Aorta (tissue), 5 donors: ENCODE results near the gene TMEM95. TPM values are rescaled to one million over a fixed set of nuclear protein-coding genes. Genes with fewer than 3 reads are reported as not detected.

Experiments
- ATAC-seq: fragments of 200-7000 bp; cut with Tn5 transposase; one replicate; pipeline ENCODE4 v1.9.1; 2022; ENCODE audit warnings: moderate library complexity; ENCODE audit not compliant: low FRiP score
- DNase-seq, 2 donors: peaks; one replicate each; pipeline ENCODE4 v3.0.0-alpha.2; 2020
- H3K27ac ChIP-seq, 2 donors: one replicate each; pipeline ENCODE4 v1.5.1; 2013; ENCODE audit warnings: low read length in 2 of 2, mild to moderate bottlenecking in 2 of 2, moderate library complexity in 2 of 2, control low read depth in 1 of 2, inconsistent platforms in 1 of 2, low read depth in 1 of 2
- H3K27me3 ChIP-seq, 2 donors: one replicate each; pipeline ENCODE4 v1.6.1; 2013; ENCODE audit warnings: control low read depth in 1 of 2, low read length in 1 of 2, mild to moderate bottlenecking in 1 of 2, moderate library complexity in 1 of 2; ENCODE audit not compliant: insufficient read depth in 2 of 2, control insufficient read depth in 1 of 2
- H3K36me3 ChIP-seq, 2 donors: one replicate each; pipeline ENCODE4 v1.6.1; 2013; ENCODE audit warnings: control low read depth in 1 of 2, low read length in 1 of 2, mild to moderate bottlenecking in 1 of 2; ENCODE audit not compliant: insufficient read depth in 2 of 2, control insufficient read depth in 1 of 2
- H3K4me1 ChIP-seq, 2 donors: one replicate each; pipeline ENCODE4 v1.6.1; 2013; ENCODE audit warnings: low read length in 2 of 2, control low read depth in 1 of 2, mild to moderate bottlenecking in 1 of 2, moderate library complexity in 1 of 2; ENCODE audit not compliant: insufficient read depth in 2 of 2, control insufficient read depth in 1 of 2
- H3K4me3 ChIP-seq, 2 donors: one replicate each; pipeline ENCODE4 v1.5.1; 2013; ENCODE audit warnings: low read length in 2 of 2, control low read depth in 1 of 2, mild to moderate bottlenecking in 1 of 2
- H3K9me3 ChIP-seq: one replicate; pipeline ENCODE4 v1.6.1; 2013; ENCODE audit warnings: mild to moderate bottlenecking, low read length; ENCODE audit not compliant: control insufficient read depth
- WGBS, 2 donors: extraction: QIAGEN DNeasy Blood & Tissue Kit; methylation state at CpG; one replicate each; pipeline ENCODE4 v1.1.7; 2013; 5-methylcytosine and 5-hydroxymethylcytosine counted together
- intact Hi-C, 2 donors: fragments of 100-400 bp; cut with DNase I; formaldehyde crosslinking; loops; one replicate each; pipeline versions ENCODE4 v1.14.2 to v1.15.0; 2022
- polyA plus RNA-seq, 2 donors: library from polyadenylated mRNA; stranded (reverse); fragments of 200-250 nt; gene quantifications; one replicate each; pipeline ENCODE4 v1.2.3, GENCODE V29; 2013
- total RNA-seq, 2 donors: library from RNA; stranded (reverse); fragmentation: NEBNext Ultra II Directional; extraction: Animal tissue kit (Norgen Biotek cat#: 25700); gene quantifications; one replicate each; pipeline ENCODE4 v1.2.1, GENCODE V29; 2021
- donor health status: healthy with polysubstance abuse.
- donor health status: Bipolar disorder and iron deficiency.
- donor health status: DM: no; HTN: no; CAD: no.
- donor health status: DM: no; HTN: no; CAD: no.
- donor health status: DM: yes; HTN: yes; CAD: no.

TMEM95 gene
- total and polyA plus RNA-seq, 4 donors: not detected

DNA sequence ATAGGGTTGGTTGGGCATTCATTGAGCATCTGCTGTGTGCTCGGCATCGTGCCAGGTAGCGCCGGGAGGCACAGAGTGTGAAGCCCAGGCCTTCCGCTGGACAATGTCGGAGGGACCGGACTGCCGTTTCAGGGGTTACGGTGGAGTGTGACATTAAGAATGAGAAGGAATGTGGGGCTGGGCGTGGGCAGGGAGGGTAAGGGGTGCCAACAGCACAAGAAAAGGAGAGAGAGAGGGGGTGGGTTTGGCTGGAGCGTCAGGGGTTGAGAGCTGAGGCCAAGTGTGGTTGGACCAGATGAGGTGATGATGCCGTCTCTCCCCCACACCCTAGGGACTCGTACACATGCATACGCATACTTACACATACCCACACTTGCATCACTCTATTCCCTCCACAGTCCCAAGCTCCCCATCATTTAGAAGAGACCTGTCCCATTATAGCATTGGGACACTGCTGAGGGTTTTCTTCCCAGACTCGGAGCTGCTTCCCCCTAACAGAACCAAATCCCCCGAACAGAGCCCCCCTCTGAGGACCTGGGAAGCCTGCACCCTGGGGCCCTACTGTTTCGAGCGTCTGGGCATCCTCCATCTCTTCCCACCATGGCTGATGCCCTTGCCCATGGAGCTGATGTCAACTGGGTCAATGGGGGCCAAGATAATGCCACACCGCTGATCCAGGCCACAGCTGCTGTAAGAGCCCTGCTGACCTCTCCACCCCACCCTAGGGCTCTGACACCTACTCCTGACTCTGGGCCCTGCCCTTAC is 6.3 kb upstream of the TMEM95 start:
- no peaks in the 10 kb centered on the region for H3K27me3 ChIP-seq
- no peak overlapping the region for H3K27ac ChIP-seq
- no peaks in the 10 kb centered on the region for H3K36me3 ChIP-seq
- no peaks in the 10 kb centered on the region for H3K9me3 ChIP-seq
- ATAC-seq (no peak), DNase-seq (no peak)
- intact Hi-C loops: loop anchor here (2.0 to 5.0 kb wide), 2 partner anchors 18 to 66 kb away; partner anchors contain the start of gene SLC2A4 (in 1 of the 2)
- 53 to 58% methylated on average over 19 of the region's 19 CpGs for WGBS, 2 donors
- no peak overlapping the region for H3K4me3 ChIP-seq
- H3K4me1 ChIP-seq: peaks cover 0 to 7% of the 10 kb centered on the region in 2 donors

DNA sequence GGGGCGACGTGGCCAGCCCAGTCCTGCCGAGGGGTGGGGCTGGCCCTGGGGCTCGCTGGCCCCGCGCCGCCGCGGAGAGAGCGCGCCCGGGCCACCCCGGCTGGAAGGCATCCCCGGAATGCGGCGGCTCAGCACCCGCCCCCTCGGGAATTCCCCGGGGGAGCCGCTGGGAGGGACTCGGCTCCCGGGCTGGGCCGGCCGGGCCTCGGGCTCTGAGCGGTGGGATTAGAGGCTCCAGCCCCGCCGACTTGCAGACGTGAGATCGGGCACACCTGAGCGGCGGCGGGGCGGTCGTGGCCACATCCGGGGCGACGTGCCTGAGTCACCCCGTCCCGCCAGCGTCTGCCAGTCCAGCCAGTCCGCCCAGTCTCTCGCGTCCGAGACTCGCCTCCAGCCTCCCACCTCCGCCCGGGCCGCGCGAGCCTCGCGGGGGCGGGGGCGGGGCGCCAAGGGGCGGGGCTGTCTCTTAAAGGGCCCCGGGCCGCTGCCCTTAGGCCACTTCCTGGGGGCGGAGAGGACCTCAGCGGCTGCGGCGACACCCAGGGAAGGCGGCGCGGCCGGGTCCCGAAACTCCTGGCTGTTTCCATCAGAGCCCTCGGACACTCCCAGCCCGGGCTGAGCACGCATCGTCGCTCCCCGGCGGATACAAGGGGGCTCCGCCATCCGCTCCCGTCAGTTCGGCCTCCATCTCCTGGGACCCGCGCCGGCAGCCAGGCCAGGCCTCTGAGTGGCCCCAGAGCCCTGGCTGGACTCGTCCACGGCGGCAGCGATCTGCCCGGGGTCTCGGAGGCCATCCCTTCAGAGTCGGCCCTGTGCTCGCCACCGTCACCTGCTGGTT is 3.1 kb upstream of the TMEM95 start, which contains the start of gene KCTD11:
KCTD11 (plus strand) TSS at position 498 of the 838 bp plus-strand sequence.
- ATAC-seq (peak; percentile 85), DNase-seq (peak; percentile 95 to 97)
- intact Hi-C loops: loop anchor here (1.0 to 10.0 kb wide), 5 partner anchors 23 to 213 kb away; partner anchors contain the start of genes FGF11 (in 1 of the 2), NEURL4 (in 1 of the 2), SENP3 (in 1 of the 2) and TMEM102 (in 1 of the 2)
- H3K27me3 ChIP-seq: no peaks in the 10 kb centered on the region
- H3K9me3 ChIP-seq: no peaks in the 10 kb centered on the region
- 0 to 2% methylated on average over 56 to 91 of the region's 91 CpGs for WGBS, 2 donors
- H3K27ac ChIP-seq: peak within 1 kb of the TSS; percentile 87 to 95
- H3K4me1 ChIP-seq: peaks cover 0 to 7% of the 10 kb centered on the region in 2 donors
- no peaks in the 10 kb centered on the region for H3K36me3 ChIP-seq
- peak within 1 kb of the TSS; percentile 60 to 84 for H3K4me3 ChIP-seq

DNA sequence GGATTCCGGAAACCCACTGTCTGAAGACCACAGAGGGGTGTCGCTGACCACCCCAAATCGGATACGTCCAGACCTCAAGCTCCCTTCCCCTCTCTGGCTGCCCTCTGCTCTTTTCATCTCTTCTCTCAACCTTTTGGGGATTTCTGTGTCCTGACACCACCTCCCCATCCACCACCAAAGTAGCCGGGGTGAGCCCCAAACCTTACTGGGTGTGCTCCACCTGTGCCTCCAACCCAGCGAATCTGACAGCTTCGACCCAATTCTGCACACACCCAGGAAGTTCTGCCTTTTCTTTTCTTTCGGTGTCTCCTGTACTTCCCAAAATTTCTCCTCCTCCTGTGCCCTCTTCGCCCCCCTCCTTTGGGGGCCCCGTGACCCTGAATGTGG is 2.5 kb upstream of the TMEM95 start:
- ATAC-seq: no peak
- WGBS, 2 donors: 18 to 21% methylated on average over 10 of the region's 10 CpGs
- no peak for DNase-seq
- intact Hi-C loops: loop anchor here (1.0 to 10.0 kb wide), 5 partner anchors 23 to 212 kb away; partner anchors contain the start of genes FGF11 (in 1 of the 2), NEURL4 (in 1 of the 2), SENP3 (in 1 of the 2) and TMEM102 (in 1 of the 2)
- H3K9me3 ChIP-seq: no peaks in the 10 kb centered on the region
- peak overlapping the region in 1 of 2 donors; percentile 90 for H3K27ac ChIP-seq
- H3K36me3 ChIP-seq: no peaks in the 10 kb centered on the region
- H3K27me3 ChIP-seq: no peaks in the 10 kb centered on the region
- H3K4me1 ChIP-seq: peaks cover 0 to 7% of the 10 kb centered on the region in 2 donors
- peak overlapping the region; percentile 22 to 84 for H3K4me3 ChIP-seq

DNA sequence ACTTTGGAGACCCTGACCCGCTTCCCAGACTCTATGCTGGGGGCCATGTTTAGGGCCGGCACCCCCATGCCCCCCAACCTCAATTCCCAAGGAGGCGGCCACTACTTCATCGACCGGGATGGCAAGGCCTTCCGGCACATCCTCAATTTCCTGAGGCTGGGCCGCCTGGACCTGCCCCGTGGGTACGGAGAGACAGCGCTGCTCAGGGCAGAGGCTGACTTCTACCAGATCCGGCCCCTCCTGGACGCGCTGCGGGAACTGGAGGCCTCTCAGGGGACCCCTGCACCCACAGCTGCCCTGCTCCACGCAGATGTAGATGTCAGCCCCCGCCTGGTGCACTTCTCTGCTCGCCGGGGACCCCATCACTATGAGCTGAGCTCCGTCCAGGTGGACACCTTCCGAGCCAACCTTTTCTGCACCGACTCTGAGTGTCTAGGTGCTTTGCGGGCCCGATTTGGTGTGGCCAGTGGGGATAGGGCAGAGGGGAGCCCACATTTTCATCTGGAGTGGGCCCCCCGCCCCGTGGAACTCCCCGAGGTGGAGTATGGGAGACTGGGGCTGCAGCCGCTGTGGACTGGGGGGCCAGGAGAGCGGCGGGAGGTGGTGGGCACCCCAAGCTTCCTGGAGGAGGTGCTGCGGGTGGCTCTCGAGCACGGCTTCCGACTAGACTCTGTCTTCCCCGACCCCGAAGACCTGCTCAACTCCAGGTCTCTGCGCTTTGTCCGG is 1.9 kb upstream of the TMEM95 start:
- intact Hi-C loops: loop anchor here (1.0 to 10.0 kb wide), 5 partner anchors 24 to 212 kb away; partner anchors contain the start of genes FGF11 (in 1 of the 2), NEURL4 (in 1 of the 2), SENP3 (in 1 of the 2) and TMEM102 (in 1 of the 2)
- Histone ChIP-seq H3K27ac (no peak overlapping the region), H3K4me1 (peaks cover 0 to 7% of the 10 kb centered on the region in 2 donors), H3K9me3 (no peaks in the 10 kb centered on the region), H3K36me3 (no peaks in the 10 kb centered on the region), H3K27me3 (no peaks in the 10 kb centered on the region), H3K4me3 (peak overlapping the region; percentile 22 to 84)
- WGBS, 2 donors: 88 to 89% methylated on average over 36 to 37 of the region's 37 CpGs
- no peak for DNase-seq
- ATAC-seq: no peak

DNA sequence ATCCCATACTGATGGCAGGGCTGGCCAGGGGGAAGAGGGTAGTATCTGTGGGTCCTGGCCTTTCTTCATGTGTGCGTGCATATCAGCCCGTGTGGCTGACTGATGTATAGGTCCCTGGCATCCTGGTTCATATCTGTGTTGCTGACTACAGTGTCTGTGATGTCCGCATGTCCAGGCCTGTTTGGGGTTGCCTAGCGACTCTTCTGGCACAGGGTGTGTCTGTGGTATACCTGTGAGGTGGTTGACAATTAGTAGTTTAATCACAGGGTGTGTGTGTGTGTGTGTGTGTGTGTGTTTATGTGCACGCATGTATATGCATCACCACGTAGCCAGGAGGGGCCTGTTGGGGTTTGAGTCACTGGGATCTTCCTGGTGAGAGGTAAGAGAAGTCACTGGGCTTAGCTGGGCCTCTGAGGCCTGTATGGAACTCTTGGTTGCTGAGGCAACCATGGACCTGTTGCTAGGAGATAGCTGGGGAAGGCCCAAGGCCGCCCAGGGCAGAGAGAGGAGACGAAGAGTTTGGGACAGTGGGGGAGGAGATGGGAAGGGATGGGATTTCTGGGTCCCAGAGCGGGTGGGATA is 603 bp upstream of the TMEM95 start:
- H3K4me3 ChIP-seq: no peak overlapping the region
- no peak for DNase-seq
- H3K9me3 ChIP-seq: no peaks in the 10 kb centered on the region
- intact Hi-C loops: loop anchor here (5.0 to 10.0 kb wide), 4 partner anchors 80 to 210 kb away; partner anchors contain the start of genes FGF11 (in 1 of the 2), SENP3 (in 1 of the 2), TMEM102 (in 1 of the 2) and TNFSF13 (in 1 of the 2)
- H3K36me3 ChIP-seq: no peaks in the 10 kb centered on the region
- peaks cover 0 to 7% of the 10 kb centered on the region in 2 donors for H3K4me1 ChIP-seq
- ATAC-seq: no peak
- 70 to 78% methylated on average over 9 of the region's 9 CpGs for WGBS, 2 donors
- no peak overlapping the region for H3K27ac ChIP-seq
- no peaks in the 10 kb centered on the region for H3K27me3 ChIP-seq

DNA sequence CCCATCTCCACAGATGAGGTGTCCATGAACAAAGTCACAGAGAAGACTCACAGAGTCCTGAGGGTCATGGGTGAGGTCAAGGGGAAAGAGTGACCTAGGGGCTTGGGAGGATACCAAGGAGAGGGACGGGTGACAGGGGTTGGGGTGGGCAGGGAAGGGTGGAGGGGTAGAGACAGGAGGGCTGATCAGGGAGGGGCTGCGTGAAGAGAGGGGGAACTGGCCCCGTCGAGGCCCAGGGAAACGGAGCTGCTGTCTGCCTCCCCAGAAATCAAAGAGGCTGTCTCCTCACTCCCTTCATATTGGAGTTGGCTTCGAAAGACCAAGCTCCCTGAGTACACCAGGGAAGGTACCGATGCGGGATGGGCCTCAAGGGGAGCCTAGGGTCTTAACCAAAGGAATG is 617 bp downstream of the TMEM95 start:
- Histone ChIP-seq H3K4me3 (no peak overlapping the region), H3K4me1 (peaks cover 0 to 7% of the 10 kb centered on the region in 2 donors), H3K36me3 (no peaks in the 10 kb centered on the region), H3K27ac (no peak overlapping the region), H3K27me3 (no peaks in the 10 kb centered on the region), H3K9me3 (no peaks in the 10 kb centered on the region)
- 81 to 89% methylated on average over 8 of the region's 8 CpGs for WGBS, 2 donors
- ATAC-seq (no peak), DNase-seq (no peak)
- intact Hi-C loops: loop anchor here (5.0 to 10.0 kb wide), 4 partner anchors 37 to 209 kb away; partner anchors contain the start of genes FGF11 (in 1 of the 2), PLSCR3 (in 1 of the 2), SENP3 (in 1 of the 2) and TMEM102 (in 1 of the 2)

DNA sequence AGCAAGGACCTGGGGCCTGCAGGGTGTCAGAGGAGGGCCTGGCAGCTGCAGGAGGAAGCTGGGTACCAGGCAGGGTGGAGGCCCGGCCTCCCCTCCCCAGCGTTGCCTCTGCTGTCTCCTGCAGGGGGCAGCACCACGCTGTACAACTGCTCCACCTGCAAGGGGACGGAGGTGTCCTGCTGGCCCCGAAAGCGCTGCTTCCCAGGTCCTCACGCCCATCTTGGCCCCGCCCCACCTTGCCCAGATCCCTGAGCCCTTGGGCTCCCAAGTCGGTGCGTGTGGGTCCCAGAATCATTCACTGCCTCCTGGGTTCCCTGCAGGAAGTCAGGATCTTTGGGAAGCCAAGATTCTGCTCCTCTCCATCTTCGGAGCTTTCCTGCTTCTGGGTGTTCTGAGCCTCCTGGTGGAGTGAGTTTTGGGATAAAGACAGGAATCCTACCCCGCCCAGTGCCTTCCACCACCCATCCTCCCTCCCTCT is 1.2 kb downstream of the TMEM95 start:
- Histone ChIP-seq H3K4me1 (peaks cover 0 to 7% of the 10 kb centered on the region in 2 donors), H3K27ac (no peak overlapping the region), H3K36me3 (no peaks in the 10 kb centered on the region), H3K27me3 (no peaks in the 10 kb centered on the region), H3K9me3 (no peaks in the 10 kb centered on the region), H3K4me3 (no peak overlapping the region)
- 21 to 22% methylated on average over 11 to 12 of the region's 12 CpGs for WGBS, 2 donors
- DNase-seq (peak; percentile 86 to 93), ATAC-seq (peak; percentile 42)
- intact Hi-C loops: loop anchor here (2.0 to 10.0 kb wide), 5 partner anchors 36 to 209 kb away; partner anchors contain the start of genes TMEM102 (in 2 of the 2), FGF11 (in 1 of the 2), PLSCR3 (in 1 of the 2) and SENP3 (in 1 of the 2)
